Astrocyte of the hippocampus (primary cell): ENCODE results near the gene PIGO.

Source experiments
- DNase-seq: peaks from one replicate; pipeline ENCODE4 v3.0.0; 2011; ENCODE audit warnings: low read depth, low spot score

PIGO gene

DNA sequence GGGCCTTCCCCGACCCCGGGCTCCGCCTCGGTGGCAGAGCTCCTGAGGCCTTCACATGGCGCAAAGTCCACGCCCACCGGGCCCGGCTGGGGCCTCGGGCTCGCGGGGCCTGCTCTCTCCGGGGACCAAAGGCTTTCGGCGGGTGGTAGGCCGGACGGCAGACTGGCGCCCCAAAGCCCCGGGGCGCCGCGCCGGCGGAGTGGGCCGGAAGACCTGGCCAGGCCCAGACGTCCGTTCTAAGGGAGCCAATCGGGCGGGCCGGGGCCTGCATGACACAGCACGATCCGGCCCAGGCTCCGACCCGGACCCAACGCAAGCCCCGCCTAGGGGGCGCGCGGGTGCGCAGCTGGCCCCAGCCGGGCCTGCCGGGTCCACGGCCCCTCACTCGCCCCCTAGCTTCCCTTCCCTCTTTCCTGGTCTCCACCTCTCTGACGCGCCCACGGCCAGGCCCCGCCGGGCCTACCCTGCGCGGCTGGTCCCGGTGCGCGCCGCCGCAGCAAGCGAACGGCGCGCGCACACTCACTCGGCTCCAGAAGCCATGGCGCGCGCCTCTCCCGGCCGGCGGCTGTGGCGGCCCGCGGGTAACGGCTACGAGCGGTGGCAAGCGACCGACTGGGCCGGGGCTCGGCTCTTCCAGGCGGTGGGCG lies 24.5 kb downstream of the PIGO start:
- DNase-seq: peak; percentile 91

DNA sequence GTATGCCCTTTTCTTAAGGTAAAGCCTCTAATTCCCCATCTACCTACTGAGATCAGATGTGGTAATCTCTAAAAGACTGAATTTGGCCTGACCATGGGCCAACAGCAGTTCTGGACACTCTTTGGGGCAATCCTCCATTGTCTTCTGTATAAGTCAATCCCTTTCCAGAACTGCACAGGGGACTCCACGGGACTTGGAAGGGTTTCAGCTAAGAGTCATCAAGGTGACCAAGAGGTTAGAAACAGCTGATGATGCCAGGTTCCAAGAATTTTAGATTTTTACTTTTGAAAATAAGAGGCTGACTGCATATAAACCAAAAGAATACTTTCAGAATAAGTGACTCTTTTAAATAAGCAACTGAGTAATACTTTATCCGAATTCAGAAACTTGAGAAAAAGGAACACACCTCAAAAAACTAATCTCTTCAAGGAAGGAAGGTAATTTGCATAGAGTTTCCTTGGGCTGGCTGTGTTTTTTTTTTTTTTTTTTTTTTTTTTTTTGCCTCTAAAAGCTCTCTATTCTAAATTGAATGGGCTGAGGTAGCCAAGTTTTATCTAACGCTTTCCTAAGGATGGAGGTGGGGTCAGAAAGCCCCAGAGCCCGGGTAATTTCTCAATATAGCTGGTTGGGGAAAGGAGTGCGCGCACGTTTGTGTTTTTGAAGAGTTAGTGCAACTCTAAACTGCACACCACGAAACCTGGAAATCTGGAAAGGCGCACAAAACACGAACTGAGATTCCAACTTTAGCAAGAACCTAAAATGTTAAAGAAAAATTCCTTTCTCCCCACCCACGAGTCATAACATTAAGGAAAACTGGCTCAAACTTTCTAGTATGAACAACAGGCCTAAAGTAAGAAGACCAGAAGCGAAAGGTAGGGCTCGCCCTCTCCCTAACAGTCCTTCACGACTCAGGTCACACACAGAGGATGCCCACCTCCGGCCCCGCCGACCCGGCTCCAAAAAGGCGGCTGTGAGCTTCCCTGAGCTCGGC lies 25.3 kb downstream of the PIGO start:
- peak; percentile 64 for DNase-seq

DNA sequence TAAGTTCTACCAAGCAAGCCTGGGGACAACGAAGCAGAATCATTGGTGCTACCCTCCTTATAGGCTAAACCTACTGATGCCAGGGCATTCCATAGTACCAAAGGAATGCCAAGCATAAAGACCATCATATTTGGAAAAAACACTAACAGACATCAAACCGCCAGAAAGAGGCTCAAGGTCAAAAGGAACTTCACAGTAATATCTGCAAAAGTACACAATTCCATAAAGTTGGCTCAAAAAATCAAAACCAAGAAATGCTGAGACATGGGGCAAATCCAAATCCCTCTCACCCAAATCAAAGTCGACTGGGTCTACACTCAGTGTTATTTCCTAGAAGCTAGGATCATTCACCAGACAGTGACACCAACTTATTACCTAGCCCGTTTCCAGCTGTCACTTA lies 27.4 kb downstream of the PIGO start:
- DNase-seq: no peak

GRCh38 chr9:35067056-35067455 lies 29.3 kb downstream of the PIGO start:
- DNase-seq: no peak

DNA sequence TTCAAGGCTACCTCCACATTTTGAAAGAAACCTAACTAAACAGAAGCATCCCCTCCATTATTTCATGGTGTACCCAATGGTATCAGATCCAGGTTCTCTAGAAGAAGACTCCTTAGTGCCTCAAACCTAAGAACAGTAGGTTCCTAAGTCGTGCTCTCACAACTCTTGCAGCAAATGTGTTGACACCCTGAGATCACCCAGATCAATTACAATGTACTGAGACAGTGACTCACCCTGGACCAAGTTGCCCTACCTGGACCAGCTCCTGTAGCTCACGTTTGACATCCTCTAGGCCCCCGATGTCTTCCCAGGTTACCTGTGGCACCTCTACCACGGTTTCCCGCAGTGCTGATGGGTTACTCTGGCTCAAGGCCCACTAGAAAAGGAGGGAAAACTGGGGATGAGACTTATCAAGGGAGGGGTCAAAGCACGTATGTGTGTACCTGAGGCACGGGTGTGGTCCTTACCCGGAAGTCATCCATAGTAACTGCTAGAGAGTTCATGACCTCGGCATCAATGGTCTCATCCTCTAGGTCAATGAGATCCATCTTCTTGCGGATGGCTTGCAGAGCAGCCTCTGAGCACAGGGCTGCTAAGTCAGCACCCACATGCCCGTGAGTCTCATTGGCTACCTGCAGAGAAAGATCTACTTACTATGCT lies 35.7 kb downstream of the PIGO start:
- DNase-seq: no peak

- DNase-seq: no peak
These were observed 37.0 kb downstream of the PIGO start for GRCh38 chr9:35059438-35059837.

- DNase-seq: no peak
These were observed 39.1 kb downstream of the PIGO start for GRCh38 chr9:35057271-35057620.

DNA sequence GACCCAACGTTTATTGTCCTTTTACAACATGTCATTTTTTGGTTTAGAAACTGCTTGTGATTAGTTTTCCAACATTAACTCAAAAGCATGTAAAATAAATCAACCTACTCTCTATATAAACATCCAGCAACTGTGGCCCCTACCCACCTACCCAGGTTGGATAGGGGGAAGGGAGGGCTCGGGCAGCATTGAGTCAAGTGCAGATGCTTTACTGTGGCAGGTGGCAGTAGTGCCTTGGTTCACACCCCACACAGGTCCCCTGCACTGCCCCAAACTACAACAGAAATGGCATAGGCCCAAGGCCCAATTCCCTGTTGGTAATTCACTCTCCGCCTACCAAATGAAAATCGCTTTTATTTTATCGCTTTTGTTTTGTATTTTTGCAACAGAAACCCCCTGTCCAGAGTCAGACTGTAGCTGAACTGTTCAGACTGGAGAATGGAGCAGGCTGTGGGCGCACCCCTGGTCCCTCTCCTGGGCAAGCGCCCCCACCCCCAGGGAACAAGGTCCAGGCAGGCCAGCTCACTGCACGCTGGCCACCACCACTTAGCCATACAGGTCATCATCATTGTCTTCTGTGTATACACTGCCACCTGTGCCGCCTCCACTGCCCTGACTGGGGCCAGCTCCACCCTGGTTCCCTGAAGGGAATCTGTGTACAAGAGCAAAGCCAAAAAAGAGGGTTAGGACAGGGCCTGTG lies 39.7 kb downstream of the PIGO start:
- no peak for DNase-seq

- no peak for DNase-seq
These were observed 41.3 kb downstream of the PIGO start for GRCh38 chr9:35054871-35055644.

DNA sequence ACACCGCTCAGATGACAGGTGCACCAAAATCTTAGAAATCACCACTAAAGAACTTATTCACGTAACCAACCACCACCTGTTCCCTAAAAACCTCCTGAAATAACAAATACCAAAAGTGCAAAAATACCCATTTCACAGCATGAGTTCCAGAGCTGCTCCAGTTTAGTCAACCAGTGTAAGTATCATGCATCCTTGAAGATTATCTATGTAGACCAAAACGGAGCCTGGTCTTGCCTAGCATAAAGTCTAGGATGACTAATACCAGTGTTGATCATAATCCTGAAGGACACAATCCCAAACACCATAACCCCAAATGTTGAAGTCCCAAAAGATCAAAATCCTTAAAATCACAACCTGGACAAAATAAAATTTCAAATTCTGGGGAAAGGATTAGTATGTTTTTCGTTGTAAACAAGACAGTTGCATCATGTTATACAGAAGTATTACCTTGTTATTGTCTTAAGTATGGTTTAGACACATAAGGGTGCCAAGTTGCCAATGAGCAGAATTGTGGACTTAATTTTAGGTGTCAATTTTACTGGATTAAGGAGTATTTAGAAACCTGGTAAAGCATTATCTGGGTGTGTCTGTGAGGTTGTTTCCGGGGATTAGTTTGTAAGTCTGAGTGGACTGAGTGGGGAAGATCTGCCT lies 42.1 kb downstream of the PIGO start:
- no peak for DNase-seq

DNA sequence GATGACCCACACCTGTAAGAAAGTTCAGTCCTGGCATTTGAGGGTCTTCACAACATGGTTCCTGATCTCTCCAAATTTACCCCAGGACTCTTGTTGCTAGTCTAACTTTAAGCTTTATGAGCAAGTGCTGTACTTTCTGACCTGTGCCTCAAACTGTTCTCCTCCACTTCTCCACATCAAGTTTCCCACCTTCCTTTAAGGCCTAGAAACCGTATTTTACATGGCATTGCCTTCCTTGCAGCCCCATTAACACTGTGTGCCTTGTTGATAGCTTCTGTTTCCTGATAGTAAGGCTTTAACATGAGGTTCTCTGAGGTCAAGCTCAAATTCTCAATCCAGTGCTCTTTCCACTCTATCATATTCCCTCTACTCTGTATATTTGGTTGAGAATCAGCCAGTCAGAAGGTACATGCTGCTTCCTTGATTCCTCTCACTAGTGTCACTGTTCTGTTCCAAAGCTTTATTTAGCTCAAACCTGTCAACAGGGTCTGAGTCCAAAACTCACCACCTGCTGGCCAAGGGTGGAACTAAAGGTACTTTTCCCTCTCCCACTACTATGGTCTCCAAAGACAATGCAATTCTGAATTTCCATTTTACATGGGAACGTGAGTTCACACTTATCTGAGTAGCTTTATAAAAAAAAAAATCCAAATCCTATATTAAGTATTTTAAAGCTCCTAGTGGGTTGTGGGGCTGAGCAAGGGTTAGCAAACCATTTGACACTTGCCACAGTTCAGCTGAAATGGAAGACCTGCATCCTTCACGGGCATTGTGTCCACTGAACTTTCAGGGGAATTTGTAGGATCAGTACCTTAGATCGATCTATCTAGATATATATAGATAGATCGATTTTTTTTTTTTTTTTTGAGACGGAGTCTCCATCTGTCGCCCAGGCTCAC lies 45.1 kb downstream of the PIGO start:
- DNase-seq: peak; percentile 65

GRCh38 chr9:35048511-35048910 lies 47.9 kb downstream of the PIGO start:
- DNase-seq: no peak

DNA sequence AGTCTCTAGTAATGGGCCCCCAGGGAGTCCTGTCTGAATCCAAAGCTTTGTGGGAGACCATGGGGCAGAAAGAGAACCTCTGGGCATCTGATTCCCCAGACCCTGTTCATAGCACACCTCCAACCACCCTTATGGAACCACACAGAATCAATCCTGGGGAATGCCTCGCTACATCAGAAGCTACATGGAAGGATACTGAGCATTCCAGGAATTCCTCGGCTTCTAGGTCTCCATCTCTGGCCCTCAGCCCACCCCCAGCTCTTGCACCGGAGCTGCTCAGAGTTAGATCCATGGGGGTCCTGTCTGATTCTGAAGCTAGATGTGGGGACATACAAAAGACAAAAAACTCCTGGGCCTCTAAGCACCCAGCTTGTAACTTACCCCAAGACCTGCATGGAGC lies 52.3 kb downstream of the PIGO start:
- DNase-seq: peak; percentile 69

- DNase-seq: no peak
These were observed 53.4 kb downstream of the PIGO start for GRCh38 chr9:35042891-35043545.

DNA sequence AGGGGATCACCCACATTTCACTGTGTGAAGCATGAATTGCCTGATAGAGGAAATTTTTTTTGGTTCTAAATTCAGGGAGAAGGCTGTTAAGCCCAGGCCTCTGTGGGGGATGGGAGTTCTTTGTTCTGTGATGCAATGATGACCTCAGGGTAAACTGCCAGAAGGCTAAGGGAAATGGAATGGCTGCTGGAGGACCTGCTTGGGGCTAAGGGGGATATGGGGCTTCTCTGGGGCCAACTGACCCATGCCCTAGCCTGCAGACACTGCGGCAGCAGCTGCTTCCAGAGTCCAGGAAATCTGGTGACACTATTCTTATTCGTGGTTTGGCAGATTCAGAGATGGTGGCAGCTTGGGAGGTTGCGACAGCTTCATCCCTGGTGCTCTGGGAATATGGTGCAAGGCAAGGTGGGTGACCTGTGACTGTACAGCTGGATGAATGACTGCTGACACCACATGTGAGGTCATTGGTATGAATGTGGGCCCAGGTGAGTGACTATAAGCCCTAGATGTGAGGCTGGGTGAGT lies 54.2 kb downstream of the PIGO start:
- DNase-seq: peak; percentile 12
